ENCODE data around the gene SH3RF1.

The SH3RF1 gene

DNA sequence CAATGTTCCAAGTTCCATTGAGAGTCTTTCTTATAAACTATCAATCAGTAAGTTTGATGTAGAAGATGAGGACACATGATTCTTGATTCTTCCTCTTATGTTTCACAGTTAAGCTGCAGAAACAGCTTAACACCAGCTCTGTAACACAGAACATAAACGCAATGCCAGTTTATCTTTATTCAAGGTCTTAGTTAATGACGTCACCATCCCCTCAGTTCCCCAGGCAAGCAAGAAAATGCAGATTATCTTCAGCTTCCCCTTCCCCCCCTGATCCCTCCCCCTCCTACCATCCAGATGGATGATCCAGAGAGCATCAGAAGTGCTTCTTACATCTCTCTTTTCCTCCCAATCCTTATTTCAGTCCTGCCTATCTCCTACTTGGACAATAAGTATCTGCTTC lies 4.4 kb upstream of the SH3RF1 start:
- no peak for DNase-seq (ENCODE audit: low read depth)

DNA sequence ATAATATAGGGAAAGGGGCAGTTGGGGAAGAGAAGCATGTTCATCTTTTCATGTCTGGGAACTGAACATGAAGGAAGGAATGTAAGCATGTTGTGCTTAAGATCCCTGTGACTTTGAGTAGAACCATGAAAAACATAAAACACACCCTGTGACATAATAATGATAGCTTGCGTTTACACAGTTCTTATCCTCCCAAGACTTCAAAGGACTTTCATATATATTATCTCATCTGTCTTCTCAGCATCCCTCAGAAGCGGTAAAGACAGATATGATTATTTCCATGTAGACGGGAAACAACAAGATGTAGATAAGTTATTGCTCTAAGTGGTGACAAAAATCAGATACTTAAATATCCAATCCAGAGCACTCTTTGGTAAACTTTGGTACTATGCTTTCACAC lies 3.3 kb upstream of the SH3RF1 start:
- DNase-seq (ENCODE audit: low read depth) = no peak

DNA sequence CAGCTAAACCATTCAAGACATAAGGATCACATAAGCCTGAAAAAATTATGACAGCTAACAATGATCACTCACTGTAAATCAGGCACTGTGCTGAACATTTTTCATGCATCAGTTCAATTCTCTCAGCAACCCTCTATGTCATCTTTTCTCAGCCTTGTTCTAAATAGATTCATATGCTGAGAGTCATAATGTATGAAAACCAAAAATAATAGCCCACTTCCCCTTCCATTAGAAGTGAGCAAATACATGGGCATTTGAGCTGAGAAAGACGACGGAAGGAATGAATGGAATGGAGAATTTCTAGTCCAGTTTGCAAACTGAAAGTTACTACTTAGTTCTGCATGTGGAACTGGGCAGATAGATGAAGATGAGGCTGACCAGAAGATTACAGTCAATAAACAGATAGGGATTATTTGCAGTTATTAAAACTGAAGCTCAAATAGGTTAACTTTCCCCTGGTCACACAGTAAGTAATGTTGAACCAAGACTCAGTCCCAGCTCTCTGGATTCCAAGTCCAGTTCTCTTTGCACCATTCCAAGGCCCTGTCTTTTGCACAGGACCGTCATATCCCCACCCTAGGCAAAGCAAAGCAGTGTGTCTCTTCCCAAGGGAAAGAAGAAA lies 1.6 kb upstream of the SH3RF1 start:
- no peak for DNase-seq (ENCODE audit: low read depth)

DNA sequence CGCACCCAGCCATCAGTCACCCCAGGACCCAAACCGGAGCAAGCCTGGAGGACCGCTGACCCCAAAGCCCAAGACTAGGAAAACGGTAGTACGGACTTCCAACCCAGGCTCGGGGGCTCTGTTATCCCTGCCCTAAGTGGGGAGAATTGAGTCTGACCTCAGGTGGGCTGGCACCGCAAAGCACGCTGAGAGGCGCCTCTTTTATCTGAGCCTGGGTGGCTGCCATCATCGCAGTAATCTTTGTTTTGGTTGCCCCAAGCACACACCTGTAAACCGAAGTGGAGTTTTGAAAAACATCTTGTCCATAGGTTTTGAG lies 894 bp upstream of the SH3RF1 start:
- no peak for DNase-seq (ENCODE audit: low read depth)

DNA sequence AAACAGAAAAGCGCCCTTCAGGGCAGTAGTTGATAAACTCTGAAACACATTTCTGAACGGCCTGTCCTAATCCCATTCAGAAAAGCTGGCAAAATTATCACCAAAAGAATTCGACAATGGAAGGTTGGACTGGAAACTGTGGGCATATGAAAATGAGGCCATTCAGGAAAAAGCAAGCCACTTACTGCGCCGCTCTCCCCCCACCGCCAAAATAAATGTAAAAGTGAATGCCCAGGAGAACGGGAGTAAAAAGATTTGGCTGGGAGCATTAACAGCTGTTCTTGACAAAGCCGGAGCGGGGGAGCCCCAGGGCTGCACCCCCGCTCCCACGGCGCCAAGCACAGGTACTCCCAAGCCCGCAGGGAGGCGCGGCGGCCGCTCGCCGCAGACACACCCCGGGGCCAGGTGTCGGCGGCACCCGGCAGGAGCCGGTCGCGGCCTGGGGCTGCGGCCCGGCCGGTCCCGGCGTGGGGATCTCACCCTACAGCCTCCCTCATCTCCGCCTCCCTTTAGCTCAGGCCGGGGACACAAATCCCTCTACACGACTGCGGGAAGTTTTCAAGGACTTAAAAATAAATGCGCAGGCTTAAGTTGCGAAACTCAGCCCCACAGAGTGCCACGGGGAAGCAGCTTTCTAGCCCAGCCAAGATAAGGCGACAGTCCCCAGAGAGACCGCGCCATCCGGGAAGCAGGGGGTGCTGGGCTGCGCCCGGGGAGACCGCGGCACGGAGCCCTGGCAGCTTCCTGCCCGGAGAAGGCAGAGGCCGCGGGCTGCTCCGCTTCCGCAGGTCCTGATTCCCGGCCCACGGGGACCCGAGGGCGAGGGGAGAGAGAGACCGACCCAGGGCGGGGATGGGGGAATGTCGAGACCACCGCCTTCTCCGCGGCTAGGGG lies 593 bp downstream of the SH3RF1 start:
- no peak for DNase-seq (ENCODE audit: low read depth)

DNA sequence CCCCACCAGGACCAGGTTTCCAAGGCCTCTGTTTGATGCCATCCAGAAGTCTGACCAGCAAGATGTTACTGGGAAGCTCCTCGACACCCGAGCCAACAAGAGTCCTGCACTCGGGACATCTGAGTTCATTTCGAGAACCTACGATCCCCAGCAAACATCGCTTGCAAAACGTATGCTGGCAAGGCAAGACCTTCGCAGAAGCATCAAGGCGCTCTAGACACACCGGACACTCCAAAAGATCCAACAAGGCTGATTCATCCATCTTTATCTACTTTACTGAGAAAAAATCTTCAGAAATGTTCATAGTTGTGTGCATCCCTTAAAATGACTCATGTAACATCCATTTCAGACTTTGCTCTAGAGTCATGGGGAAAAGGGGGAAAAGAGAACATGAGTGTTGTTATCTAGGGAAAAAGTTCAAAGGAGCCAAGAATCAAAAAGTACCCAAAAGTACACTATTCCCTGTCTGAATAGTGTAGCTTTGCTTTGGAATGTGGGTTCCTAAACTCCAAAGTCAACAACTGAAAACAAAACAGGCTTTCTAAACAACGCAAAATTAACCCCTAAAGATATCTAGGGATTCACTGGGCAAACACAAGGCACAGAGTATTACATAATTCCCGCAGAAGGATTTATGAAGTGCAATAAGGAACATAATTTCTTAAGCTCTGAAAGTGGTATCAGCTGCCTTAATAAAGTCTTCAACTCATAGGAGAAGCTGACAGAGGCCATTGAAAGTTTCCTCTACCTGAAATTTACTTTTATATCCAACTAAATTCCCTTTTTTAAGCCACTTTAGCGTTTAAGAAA lies 1.6 kb downstream of the SH3RF1 start:
- no peak for DNase-seq (ENCODE audit: low read depth)

DNA sequence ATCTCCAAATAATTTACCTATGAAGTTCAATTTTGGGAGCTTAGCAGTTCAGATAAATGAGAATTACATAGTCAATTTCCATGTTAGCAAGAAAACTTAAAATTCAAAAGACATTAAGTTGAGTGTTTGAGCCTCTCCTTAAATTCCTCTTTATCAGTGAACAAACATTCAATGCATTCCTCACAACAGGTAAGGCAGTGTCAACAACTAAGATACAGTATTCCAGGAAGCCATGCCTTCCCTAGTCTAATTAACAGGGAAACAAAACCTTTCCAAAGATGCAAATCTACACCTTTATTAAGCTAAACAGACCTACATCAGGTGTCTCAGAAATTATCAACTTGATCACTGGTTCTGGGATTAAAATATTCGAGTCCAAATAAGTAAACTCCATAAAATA lies 3.7 kb downstream of the SH3RF1 start:
- no peak for DNase-seq (ENCODE audit: low read depth)

DNA sequence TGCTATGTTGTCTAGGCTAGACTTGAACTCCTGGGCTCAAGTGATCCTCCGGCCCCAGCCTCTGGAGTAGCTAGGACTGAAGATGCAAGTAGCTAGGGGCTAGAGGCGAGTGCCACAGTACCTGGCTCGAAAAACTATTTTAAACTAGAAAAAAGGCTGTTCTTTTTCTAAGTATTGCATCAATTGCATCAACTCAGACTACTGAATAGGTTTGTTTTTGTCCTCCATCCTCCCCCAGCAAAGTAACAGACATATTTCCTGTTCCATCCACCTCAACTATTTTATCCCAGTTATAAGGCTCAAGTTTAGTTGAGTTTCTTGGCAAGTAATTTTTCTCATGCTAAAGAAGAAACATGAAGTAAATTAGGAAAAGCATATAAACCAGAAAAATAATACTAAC lies 4.1 kb downstream of the SH3RF1 start:
- no peak for DNase-seq (ENCODE audit: low read depth)

DNA sequence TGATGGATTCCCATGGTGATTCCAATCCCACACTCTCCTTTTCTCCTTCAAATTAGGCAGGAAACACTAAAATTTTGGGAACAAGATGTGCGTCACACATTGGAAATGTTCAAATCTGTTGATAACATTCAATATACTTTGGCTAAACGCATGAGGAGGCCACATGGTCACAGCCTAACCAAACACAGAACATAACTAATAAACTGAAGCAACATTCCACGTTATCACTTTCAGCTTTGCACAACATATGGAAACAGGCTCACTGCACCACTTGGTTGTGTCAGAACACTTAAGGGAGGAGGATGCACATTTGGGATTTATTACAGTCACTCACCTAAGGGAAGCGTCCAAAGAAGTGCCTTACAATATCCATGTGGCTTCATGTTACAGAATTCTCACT lies 4.7 kb downstream of the SH3RF1 start:
- DNase-seq (ENCODE audit: low read depth) = no peak

DNA sequence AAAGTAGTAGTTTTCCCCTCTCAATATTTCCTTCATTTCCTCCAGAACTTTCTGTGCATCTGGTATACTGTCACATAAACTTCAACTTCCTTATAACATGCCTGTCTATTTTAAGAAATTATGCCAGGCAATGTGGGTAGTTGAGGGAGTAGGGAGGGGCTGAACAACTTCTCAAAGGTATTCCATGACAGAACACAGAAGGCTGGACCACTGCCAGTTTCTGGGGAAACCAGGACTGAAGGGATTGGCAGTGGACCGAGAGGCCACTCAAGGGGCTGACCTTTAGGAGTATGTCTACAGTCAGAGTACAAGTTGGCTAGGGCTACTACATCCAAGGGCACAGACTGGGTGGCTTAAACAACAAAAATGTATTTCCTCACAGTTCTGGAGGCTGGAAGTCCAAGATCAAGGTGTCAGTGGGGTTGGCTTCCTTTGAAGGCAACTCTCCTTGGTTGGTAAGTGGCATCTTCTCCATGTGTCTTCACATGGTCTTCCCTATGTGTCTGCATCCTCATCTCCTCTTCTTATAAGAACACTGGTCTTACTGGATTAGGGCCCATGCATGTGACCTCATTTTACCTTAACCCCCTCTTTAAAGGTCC lies 6.9 kb downstream of the SH3RF1 start:
- DNase-seq (ENCODE audit: low read depth) = no peak

DNA sequence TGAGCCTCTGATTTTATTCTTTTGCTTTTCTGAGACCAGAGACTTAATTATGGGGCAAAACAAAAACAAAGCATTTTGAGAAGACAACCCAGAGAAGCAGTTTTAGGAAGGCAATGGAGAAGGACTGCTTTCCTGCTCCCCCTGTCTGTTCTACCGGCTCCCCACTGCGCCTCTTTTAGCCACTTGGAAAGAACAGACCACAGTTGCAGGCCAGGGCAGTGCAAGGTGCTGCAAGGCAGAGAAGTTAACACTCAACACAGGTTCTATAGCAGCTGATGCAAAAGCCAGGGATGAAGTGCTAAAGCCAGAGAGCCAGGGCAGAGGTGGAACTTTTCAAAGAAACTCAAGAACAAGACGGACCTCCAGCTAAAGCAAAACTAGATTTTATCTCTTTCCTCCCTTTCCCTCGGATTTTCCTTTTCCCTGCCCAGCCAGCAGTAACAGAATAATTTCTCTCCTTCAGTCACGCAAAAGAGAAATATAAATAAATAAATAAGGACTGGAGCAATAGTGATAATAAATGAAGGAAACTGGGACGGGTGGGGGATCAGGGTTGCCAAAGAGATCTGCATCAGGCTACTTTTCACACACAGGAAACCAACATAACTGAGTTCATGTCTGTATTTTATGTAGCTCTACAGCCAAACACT lies 10.4 kb downstream of the SH3RF1 start:
- DNase-seq (ENCODE audit: low read depth) = no peak

DNA sequence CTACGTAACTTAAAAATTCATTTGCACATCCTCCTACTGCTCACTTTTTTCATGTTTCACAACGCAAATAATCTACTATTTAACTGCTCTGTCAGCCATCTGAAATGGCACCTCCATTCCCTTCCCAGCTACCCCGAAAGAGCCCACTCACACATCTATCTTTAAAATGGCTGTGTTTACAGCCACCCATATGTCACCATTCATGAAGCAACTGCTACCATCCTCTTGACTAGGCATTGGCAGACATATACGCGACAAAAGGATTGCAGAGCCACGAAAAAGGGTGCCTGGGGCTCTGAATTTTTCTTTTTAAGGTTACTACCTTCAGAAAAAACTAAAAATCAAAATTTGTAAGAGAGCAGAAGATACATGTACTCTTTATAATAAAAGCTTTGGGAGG lies 11.5 kb downstream of the SH3RF1 start:
- no peak for DNase-seq (ENCODE audit: low read depth)

DNA sequence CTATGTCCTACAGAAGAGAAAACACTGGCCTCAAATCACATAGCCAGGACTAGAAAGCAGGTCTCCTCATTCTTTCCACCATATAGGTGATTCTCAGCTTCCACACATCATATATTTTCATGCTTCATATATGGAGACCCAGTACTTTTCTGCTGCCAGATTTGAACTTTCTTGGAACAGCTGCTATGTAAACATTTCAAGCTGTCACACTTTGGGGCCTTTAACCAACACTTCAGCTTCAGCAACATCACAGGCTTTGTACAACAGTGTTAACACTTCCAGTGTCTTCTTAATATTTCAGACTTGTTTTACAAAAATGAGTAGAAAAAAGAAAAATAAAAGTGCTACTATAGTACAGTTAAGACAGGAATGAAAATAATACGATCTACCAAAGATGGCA lies 12.6 kb downstream of the SH3RF1 start:
- no peak for DNase-seq (ENCODE audit: low read depth)

DNA sequence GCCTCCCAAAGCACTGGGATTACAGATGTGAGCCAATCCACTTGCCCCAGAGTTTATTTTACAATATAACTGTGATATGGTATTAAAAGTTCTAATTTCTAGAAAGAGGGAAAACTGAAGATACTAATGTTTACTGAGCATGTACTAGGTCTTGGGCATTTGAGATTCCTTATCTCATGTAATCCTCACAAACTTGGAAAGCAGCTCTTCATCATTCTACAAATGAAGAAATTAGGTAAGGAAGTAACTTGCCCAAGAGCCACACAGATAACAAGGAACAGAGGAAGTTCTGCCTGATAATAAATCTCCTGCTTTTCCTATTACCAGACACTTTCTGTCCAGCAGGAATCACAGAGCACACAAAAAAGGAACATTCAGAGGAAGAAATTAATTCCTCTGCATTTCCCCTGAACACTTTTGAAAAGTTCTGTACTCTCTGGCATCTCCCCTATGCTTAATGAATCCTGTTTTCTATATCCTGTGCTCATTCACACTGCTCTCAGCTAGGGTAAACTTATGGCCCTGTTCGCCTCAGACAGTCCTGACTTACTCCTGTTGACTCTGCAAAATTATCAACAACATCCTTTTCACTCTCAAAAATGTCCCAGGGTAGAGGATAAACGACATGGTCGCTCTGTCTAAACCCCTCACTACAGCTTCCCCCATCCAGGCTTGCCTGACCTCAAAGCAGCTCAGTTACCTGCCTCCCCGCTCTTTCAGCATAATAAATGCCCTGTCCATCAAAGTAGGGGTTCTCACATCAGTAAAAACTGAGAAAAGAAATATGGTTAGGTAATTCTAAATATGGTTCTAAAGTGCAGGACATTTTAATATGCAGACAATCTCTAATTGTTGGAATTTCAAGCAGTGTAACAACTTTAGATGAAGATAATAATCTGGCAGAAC lies 13.6 kb downstream of the SH3RF1 start:
- no peak for DNase-seq (ENCODE audit: low read depth)

DNA sequence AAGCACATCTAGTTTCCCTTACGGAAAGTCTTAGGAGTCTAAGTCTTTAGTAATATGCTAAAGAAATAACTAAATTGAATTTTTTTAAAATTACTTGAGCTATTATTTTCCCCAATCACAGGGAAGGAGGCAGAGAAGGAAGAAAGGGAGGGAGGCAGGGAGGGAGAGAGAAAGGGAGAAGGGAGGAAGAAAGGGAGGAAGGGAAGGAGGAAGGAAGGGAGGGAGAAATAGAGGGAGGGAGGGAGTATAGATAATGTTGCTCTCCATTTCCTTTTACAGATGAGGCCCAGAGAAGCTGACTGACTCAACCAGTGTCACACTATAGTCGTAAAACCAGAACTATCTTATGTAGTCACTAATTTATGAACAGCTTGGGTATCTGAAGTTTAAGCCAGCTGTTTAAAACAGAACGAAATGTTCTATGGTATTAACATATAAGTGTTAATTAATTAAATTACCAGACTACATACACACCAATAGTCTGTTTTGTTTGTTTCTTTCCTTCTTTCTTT lies 14.6 kb downstream of the SH3RF1 start:
- no peak for DNase-seq (ENCODE audit: low read depth)

DNA sequence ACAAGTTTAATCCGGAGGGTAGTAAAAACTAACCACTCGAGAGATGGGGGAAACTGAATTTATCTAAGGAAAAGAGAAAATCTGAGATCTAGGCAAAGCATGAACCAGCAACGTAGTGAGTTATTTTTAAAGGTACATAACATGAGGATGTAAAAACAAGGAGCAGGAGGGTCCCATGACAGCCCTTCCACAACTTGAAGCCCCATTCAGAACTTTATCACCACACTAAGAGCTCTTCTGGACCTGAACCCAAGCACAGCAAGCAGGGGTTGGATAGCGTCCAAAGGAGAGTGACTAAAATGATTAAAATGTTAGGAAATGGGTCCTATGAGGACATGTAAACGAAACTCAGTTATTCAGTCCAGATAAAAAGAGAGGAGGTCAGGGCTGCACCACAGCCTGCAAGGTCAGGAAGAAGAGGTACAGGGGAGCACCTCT lies 16.2 kb downstream of the SH3RF1 start:
- no peak for DNase-seq (ENCODE audit: low read depth)

DNA sequence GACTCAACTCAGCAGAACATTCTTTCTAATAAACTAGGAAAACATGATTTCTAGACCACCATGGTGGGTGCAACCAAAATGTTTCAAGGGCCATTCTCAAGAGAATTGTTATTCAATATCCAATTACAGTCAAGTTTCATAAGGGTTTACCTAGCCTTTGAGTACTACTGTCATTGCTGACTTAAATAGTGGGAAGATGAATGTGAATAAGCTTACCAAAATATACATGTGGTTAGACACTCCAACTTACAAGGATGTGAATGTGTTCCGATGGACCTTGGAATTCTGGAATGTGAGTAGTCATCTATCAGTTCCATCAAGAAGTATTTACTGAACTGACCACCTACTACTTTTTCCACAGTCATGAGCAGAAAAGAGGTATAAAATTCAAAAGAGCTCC lies 16.9 kb downstream of the SH3RF1 start:
- DNase-seq (ENCODE audit: low read depth) = no peak

DNA sequence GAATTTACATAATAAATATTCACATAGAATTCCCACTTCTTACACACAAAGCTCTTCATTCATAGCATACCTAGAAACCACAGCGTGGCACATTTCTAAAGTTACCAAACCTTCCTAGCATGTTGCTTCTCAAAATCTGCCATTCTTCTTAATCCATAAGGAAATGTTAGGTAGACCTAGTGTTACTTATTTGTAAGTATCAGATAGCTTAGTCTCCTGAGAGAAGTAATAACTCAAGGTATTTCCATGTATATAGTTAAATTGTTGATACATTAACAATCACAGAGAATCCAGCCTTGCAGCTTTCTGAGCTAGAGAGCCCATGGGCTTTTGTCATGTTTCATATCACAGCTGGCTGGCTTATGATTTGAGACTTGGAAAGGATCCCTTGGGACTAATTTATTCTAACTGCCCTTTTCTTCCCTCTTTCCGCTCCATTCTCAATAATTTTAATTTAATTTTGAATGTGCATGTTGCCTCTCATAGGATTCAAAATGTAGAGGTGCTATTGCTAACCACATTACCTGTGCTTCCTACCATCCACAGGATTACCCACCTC lies 17.6 kb downstream of the SH3RF1 start:
- no peak for DNase-seq (ENCODE audit: low read depth)

DNA sequence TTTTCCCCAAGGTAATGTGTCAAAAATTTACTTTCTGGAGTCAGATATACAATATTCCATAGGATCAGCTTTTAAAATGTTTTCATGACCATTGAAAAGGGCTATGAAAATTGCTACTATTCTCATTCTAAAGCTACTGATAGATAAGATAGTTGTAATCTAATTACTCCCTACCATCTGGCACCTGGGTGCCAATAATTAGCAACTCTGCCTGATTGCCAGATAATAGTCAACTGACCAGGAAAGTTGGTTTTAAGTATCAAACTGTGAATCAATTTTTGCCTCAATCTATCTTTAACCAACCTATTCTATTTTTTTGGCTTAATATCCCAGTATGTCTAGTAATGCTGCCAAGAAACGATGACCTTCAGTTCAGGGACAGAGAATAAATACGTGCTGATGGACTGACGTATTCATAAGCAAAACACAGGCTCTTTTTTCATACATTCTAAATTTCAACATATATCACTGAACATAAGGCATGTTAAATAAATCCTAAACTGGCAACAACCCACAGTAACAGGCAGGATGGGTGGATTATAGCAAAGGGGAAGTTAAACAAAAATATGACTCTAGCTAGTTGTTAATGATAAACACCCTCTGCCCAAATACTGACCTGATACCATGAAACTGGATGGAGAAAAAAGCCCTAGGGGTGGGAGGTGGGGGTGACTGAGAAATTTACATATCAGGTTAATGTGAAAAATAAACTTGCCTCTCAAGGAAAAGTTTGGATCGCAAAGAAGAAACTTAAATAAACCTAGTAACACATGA lies 18.2 kb downstream of the SH3RF1 start:
- DNase-seq (ENCODE audit: low read depth) = no peak

Measured in activated gamma-delta T cell treated with anti-CD3 and anti-CD28 coated beads, Interleukin-2, amount 50 U/mL, for 16 hours (primary cell).